Pons (tissue), 1 donor: ENCODE measurements around the gene FBXL3.

Source experiments
- DNase-seq: peaks from one replicate; pipeline ENCODE4 v3.0.0-alpha.2; 2016; ENCODE audit warnings: low spot score

The FBXL3 gene, protein sequence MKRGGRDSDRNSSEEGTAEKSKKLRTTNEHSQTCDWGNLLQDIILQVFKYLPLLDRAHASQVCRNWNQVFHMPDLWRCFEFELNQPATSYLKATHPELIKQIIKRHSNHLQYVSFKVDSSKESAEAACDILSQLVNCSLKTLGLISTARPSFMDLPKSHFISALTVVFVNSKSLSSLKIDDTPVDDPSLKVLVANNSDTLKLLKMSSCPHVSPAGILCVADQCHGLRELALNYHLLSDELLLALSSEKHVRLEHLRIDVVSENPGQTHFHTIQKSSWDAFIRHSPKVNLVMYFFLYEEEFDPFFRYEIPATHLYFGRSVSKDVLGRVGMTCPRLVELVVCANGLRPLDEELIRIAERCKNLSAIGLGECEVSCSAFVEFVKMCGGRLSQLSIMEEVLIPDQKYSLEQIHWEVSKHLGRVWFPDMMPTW

DNA sequence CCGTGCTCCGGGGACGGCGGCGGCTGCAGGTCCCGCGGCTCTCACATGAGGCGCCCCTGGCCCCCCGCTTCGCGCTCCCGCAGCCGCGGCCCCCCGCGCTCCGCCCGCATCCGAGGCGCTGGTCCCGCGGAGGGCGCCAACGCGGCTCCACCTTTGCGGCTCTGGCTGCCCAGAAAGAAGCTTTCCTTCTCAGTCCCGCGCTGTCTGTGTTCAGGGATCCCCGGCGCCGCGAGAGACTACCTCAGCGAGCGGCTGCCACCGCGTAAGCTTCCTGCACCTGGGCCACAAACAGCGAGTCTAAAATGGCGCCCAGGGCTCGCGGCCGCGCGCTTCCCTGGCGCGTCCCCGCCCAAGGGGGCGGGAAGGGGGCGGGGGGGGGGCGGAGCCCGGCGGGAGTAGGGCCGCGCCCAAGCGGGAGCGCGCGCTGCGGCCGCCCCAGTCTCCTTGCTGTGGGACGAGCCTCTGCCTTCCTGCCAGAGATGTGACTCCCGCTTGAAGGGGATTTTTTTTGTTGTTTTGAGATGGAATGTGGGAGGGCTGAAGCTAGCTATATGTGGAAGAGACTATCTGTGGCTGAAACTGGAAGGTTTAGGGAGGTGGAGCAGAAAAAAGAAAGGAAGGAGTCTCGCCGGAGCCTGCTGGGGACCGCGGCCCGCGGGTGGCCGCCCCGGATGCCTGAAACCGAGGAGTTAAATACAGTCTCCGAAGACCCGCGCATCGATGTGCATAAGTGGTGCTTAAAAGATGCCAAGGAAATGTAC lies at the start of gene FBXL3:
Gene FBXL3 (minus strand): TSS at position 299 of the 761 bp plus-strand sequence. CDS start 5,299 bp downstream, outside the sequence.
- peak; percentile 82 for DNase-seq

DNA sequence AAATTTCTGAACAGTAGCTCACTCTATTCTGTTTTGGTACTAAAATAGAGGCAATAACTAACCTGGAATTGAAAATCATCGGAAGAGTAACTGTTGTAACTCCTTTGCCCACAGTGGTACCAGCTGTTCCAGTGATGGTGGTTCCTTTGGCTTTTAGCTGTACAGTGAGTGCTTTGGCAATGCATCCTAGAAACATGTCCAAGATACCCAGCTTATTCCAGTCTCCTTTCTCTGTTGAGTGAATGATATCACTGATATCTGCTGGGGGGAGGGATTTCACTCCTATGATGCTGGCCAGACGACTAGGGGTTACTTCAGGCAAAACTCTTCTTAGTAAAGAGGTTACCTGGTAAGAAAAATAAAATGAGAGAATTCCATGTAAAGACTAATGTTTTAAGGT lies 40.6 kb upstream of the FBXL3 start:
- DNase-seq, result no peak

GRCh38 chr13:77065461-77066147 lies 38.6 kb upstream of the FBXL3 start:
- DNase-seq, result peak; percentile 49

- no peak for DNase-seq
Measured at GRCh38 chr13:77062097-77062496, 35.1 kb upstream of the FBXL3 start.

DNA sequence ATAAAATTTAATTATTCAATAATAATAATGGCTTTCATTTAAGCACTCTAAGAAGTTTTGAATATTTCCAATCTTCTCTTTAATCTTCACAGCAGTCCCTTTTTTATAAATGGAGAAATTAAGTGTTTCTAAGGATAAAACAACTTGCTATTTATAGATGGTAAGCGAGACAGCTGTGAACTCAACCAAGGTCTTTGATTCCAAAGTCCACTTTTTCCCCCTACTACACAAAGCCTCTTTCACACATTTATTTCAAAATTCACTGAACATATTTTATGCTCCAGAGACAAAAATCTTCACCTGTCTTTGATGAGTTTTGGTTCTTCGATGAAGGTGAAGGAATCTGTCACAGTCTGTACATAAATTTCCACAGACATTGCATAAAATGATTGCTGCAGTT lies 34.4 kb upstream of the FBXL3 start:
- no peak for DNase-seq

DNA sequence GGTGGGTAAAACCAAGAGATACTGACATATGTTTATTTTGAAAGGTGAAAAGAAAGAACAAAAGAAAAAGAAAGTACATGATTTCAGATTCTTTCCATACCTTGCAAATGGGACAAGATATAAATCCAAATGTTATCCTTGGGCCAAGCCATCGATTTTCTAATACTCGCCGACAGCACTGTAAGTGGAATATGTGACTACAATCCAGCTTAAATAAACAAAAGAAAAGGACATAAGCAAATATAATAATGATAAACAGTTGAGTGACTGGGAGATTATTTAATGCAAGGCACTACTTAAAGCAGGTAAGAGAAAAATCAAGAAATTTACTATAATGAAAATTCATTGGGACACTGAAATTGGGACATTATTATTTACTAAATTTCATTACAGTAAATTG lies 29.9 kb upstream of the FBXL3 start:
- no peak for DNase-seq

DNA sequence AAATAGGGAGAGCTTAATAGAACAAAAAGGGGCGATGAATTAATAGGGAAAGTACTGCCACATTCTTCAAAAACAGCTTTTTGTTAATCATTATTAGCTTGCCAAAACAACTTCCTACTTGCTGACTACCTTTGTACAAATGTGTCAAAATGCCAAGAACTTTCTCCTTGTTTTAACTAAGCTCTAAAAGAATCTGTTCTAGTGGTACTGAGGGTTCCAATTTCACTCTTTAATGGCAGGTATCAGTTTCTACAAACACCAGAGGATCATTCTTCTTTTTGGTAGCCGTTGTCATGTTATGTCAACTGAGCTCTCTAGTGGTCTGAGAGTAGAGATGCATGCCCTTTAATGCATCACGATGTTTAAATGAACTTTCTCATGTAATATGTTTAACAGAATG lies 29.4 kb upstream of the FBXL3 start:
- no peak for DNase-seq

- no peak for DNase-seq
Measured at GRCh38 chr13:77055158-77055557, 28.2 kb upstream of the FBXL3 start.

DNA sequence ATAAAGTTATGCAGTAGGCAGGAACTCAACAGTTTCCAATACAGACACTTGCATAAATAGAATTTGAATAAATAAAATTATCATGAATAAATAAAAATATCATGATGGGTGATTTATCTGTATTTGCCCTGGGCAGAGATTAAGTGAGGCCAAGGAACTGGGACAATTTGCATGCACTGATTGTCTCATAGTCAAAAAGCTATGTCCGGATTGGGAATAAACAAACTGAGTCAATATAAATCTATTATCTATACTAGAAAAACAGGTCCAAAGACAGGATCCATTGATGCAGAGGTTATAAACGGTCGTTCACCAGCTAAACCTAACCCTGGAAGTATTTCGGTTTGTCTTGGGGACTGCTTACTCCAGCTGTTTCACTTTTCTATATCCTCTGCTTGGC lies 26.2 kb upstream of the FBXL3 start:
- DNase-seq, result no peak

GRCh38 chr13:77048681-77049080 lies 21.7 kb upstream of the FBXL3 start:
- peak; percentile 12 for DNase-seq

GRCh38 chr13:77047649-77048343 lies 20.8 kb upstream of the FBXL3 start:
- no peak for DNase-seq

DNA sequence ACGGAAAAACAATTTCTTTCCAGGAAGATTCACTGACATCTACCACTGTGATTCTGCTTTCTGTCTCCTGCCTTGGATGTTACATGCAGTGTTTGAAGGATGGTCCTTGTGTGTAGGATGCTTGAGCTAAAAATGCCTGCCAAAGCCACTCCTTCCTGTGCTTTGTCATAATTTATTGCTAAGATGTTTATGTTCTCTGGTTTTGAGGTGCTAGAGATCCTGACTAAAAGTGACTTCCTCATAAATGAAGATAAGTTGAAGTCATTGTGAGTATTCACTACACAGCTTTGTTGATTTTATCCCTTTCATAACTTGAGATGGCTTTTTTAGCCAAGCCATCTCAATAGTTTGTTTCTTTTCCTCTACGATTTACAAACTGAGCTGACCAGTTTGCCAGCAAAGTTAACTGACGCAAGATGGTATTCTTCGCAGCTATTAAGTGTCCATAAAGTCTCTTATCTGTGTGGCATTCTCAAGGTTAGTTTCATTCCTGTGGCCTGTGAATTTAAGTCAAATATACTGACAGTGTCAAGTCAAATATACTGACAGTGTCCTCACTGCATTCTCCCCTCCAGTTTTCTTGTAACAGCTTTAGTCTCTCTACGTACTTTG lies 15.7 kb upstream of the FBXL3 start:
- DNase-seq, result no peak

GRCh38 chr13:77040835-77041234 lies 13.9 kb upstream of the FBXL3 start:
- no peak for DNase-seq

DNA sequence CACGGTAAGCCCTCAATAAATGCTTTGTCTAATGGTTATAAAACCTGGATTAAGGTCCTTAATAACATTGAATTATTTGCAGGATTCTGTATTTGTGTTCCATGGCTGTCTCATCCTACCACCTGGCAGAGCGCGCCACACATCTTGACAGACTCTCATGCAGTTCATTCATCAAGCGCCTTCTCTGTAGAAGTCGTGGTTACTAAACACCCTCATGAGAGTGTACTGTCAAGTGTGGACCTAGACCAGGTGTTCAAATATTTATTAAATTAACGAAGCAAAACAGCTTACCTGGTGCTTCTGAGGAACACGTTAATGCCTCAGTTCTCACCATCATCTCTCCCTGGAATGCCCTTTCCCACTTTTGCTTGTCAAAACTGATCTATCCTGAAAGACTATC lies 13.1 kb upstream of the FBXL3 start:
- no peak for DNase-seq

DNA sequence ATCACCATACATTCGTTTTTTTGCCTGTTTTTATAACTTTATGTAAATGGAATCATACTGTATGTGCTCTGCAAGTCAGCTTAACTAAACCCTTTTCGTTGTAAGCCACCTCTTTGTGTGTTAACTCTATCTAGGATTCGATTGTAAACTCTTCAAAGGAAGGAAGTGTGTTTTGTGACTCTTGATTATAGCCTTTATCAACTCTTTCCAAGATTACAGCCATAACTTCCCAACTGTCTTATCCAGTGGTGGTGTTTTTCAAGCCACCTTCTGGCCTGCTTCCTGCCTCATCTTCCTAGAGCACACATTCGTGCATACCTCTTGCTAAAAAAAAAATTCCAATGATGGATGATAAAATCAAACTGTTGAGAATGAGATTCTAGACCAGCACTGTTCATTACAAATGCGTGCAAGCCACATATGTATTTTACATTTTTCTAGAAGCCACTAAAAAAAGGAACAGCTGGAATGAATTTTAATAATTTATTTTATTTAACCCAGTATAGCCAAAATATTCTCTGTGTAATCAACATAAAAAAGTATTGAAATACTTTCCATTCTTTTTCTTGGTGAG lies 12.0 kb upstream of the FBXL3 start:
- DNase-seq, result no peak

DNA sequence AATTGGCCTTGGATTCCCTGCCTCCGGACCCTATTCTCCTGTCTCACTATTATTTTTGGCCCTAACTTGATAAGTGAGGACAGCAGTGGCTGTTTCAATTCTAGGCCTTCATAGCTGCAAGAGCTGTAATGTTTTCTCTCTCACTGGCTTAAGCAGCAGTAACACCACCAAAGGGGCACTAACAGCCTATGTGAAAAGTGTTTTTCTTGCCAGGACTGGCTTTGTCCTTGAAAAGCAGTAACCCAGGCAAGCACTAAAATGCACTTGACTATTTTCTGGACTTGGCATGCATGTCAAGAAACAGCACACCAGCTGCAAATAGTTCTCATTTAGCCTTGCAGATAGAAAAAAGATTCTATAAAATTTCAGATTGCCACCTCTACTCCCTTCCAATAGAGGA lies 9.3 kb upstream of the FBXL3 start:
- DNase-seq, result peak; percentile 47

DNA sequence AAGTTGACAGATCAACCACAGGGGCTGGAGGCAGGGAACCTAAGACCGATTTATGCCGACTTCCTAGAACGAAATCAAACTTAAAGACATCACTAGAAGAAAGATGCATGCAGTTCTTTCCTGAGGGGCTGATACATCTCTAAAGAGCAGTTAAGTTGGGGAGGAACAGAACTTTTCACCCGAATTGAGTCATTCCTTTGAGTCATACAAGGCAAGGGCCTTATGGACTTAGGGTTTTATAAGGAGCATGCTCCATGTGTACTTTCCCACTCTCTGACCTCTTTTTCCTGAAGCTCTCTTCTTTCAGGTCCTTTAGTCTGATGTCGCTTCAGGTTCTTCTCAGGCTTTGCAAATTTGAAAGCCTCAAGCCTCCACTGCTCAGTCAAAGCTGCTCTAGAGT lies 7.9 kb upstream of the FBXL3 start:
- DNase-seq, result no peak

DNA sequence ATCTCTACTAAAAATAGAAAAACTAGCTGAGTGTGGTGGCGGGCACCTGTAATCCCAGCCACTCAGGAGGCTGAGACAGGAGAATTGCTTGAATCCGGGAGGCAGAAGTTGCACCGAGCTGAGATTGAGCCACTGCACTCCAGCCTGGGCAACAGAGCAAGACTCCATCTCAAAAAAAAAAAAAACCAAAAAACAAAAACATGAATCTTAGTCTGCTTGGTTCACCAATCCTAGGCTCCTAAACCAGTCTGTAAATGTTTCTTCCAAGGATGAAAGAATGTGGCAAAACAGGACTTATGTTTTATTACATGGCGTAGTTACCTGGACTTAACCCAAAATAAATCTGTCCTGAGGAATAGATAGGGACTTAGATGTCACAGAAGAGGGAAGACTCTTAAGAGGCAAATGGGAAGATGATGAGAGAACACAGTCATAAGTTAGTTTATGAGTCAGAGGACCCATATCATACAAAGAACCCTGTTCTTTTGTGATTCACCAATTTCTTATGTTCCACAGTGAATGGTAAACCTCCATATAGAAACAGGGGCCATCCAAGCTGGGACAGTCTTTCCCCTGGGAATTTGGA lies 6.9 kb upstream of the FBXL3 start:
- DNase-seq, result no peak

- no peak for DNase-seq
Measured at GRCh38 chr13:77031656-77032243, 4.8 kb upstream of the FBXL3 start.

DNA sequence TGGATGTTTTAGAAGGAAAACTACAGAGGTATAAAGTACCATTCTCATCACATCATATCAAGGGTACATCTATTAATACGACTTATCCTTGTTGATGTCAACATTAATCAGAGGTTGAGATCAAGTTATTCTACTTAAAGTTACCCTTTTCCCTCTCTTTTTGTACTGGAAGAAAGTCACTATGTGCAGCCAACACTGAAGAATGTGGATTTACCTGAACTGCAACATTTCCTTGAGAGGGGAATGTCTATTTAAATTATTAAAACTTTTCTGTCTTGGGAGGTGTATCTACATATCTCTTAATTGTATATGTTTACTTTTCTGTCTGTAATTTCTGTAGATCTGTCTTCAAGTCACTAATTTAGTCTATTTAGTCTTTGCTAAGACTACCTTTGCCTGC lies 2.5 kb upstream of the FBXL3 start:
- no peak for DNase-seq

- peak; percentile 46 for DNase-seq
Measured at GRCh38 chr13:77028202-77028601, 1.2 kb upstream of the FBXL3 start.
